Ishikawa (cell line): ENCODE data around the gene HMGN5.

ENCODE experiments used
- CEBPB ChIP-seq: IDR thresholded peaks from 2 replicates; pipeline ENCODE4 v1.6.1; 2012
- CREB1 ChIP-seq: IDR thresholded peaks from 2 replicates; pipeline ENCODE4 v1.6.1; 2012; ENCODE audit warnings: low read depth
- EGR1 ChIP-seq: IDR thresholded peaks from 2 replicates; pipeline ENCODE4 v1.6.1; 2012
- EP300 ChIP-seq: IDR thresholded peaks from 2 replicates; pipeline ENCODE4 v1.6.1; 2012; ENCODE audit warnings: borderline replicate concordance
- FOXM1 ChIP-seq: IDR thresholded peaks from 2 replicates; pipeline ENCODE4 v1.6.1; 2012; ENCODE audit warnings: low read depth, borderline replicate concordance
- NFIC ChIP-seq: IDR thresholded peaks from 2 replicates; pipeline ENCODE4 v1.6.1; 2012
- RAD21 ChIP-seq: IDR thresholded peaks from 2 replicates; pipeline ENCODE4 v1.6.1; 2012; ENCODE audit warnings: low read depth
- TAF1 ChIP-seq: IDR thresholded peaks from 2 replicates; pipeline ENCODE4 v1.6.1; 2012; ENCODE audit warnings: low read depth, mild to moderate bottlenecking
- TCF12 ChIP-seq: IDR thresholded peaks from 2 replicates; pipeline ENCODE4 v1.6.1; 2012; ENCODE audit warnings: low read depth
- TEAD4 ChIP-seq: IDR thresholded peaks from 2 replicates; pipeline ENCODE4 v1.6.1; 2012
- YY1 ChIP-seq: IDR thresholded peaks from 2 replicates; pipeline ENCODE4 v1.6.1; 2012; ENCODE audit warnings: low read depth
- ZBTB7A ChIP-seq: IDR thresholded peaks from 2 replicates; pipeline ENCODE4 v1.6.1; 2012; ENCODE audit warnings: low read depth
- TF ChIP-seq, protein P1 (sequence below): IDR thresholded peaks from 2 replicates; pipeline ENCODE4 v1.6.1; 2012
- TF ChIP-seq, protein P2 (sequence below): IDR thresholded peaks from 2 replicates; pipeline ENCODE4 v1.6.1; 2012
- TF ChIP-seq, protein P3 (sequence below): IDR thresholded peaks from 2 replicates; pipeline ENCODE4 v1.6.1; 2012; ENCODE audit warnings: low read depth, mild to moderate bottlenecking

HMGN5 gene

DNA sequence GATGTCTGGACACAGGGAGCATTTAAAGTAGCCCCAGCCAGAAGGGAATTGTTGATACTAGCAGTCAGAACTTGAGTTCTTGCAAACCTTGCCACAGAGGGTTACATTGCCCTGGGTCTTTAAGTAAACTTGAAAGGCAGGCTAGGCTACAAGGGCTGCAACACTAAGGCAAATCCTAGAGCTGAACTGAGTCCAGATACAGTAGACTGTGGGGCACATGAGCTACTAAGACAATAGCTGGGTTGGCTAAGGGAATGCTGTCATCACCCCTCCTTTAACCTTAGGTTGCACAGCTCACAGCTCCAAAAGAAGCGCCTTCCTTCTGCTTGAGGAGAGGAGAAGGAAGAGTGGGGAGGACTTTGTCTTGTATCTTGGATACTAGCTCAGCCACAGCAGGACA, 35.8 kb upstream of the HMGN5 start:
- no peak for TF ChIP-seq FOXM1
- TF ChIP-seq TAF1, result no peak
- TF ChIP-seq ZBTB7A, result no peak
- TF ChIP-seq, protein P1, sequence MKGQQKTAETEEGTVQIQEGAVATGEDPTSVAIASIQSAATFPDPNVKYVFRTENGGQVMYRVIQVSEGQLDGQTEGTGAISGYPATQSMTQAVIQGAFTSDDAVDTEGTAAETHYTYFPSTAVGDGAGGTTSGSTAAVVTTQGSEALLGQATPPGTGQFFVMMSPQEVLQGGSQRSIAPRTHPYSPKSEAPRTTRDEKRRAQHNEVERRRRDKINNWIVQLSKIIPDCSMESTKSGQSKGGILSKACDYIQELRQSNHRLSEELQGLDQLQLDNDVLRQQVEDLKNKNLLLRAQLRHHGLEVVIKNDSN, result no peak
- no peak for TF ChIP-seq CEBPB
- TF ChIP-seq RAD21, result no peak
- no peak for TF ChIP-seq CREB1
- TF ChIP-seq, protein P2, sequence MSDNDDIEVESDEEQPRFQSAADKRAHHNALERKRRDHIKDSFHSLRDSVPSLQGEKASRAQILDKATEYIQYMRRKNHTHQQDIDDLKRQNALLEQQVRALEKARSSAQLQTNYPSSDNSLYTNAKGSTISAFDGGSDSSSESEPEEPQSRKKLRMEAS, result no peak
- TF ChIP-seq EP300, result no peak
- no peak for TF ChIP-seq YY1
- no peak for TF ChIP-seq TCF12
- TF ChIP-seq, protein P3, sequence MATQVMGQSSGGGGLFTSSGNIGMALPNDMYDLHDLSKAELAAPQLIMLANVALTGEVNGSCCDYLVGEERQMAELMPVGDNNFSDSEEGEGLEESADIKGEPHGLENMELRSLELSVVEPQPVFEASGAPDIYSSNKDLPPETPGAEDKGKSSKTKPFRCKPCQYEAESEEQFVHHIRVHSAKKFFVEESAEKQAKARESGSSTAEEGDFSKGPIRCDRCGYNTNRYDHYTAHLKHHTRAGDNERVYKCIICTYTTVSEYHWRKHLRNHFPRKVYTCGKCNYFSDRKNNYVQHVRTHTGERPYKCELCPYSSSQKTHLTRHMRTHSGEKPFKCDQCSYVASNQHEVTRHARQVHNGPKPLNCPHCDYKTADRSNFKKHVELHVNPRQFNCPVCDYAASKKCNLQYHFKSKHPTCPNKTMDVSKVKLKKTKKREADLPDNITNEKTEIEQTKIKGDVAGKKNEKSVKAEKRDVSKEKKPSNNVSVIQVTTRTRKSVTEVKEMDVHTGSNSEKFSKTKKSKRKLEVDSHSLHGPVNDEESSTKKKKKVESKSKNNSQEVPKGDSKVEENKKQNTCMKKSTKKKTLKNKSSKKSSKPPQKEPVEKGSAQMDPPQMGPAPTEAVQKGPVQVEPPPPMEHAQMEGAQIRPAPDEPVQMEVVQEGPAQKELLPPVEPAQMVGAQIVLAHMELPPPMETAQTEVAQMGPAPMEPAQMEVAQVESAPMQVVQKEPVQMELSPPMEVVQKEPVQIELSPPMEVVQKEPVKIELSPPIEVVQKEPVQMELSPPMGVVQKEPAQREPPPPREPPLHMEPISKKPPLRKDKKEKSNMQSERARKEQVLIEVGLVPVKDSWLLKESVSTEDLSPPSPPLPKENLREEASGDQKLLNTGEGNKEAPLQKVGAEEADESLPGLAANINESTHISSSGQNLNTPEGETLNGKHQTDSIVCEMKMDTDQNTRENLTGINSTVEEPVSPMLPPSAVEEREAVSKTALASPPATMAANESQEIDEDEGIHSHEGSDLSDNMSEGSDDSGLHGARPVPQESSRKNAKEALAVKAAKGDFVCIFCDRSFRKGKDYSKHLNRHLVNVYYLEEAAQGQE, result no peak
- TF ChIP-seq TEAD4, result no peak
- TF ChIP-seq NFIC, result no peak
- TF ChIP-seq EGR1, result no peak

DNA sequence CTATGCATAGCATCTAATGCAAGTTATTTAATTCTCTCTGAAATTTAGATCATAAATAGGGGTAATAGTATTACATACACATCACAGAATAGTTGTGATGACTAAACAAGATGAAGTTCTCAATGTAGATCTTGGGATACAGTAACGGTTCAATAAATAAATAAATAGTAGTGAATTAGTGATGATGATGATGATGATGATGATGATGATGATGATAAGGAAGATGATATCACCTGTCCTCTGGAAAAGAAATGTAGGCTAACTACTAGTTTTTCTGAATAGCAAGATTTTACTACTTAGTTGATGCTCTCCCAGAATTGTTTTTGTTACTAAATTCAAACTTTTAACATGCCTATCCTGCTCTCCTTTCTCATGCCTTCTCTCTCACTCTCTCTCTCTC, 30.5 kb upstream of the HMGN5 start:
- TF ChIP-seq TAF1, result no peak
- no peak for TF ChIP-seq EP300
- TF ChIP-seq NFIC, result no peak
- no peak for TF ChIP-seq TCF12
- no peak for TF ChIP-seq FOXM1
- no peak for TF ChIP-seq CEBPB
- TF ChIP-seq EGR1, result no peak
- no peak for TF ChIP-seq RAD21
- TF ChIP-seq, protein P2, result no peak
- TF ChIP-seq, protein P3, result no peak
- TF ChIP-seq, protein P1, result no peak
- no peak for TF ChIP-seq TEAD4
- no peak for TF ChIP-seq ZBTB7A
- no peak for TF ChIP-seq CREB1

DNA sequence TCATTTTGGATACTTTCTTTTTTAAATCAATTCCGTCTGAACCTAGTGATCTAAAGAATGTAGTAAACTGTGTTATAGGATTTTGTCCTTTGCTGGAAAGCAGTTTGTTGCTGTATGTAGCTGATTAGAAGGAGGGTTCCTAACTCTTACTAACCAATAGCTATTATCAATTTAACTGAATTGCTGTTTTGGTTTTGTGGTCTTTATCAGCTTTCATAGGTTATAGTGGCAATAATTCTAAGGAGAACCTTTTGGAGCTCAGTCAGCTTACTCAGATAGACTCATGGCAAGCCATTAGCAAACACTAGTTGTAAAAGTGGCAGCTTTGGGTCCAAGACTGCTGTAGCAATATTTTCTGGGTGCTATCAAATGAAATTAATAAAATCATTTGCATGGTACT, 29.8 kb upstream of the HMGN5 start:
- TF ChIP-seq, protein P1, result no peak
- no peak for TF ChIP-seq TCF12
- no peak for TF ChIP-seq NFIC
- TF ChIP-seq TEAD4, result no peak
- TF ChIP-seq RAD21, result no peak

DNA sequence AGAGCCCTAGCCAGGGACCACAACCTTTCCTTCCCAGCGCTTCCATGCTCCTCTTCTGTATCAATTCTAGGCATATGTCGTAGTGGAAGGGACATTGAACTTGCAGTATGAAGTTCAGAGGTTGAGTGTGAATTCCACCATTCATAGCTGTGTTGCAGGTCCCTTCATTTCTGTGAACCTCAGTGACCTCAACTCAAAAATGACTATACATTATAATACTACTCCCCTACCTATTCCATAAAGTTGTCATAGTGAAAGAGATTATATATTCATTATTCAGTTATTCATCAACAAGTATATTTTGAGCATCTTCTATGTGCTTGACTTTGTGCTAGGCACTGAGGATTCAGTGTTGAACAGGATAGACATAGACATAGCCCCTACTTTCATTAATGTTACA, 28.2 kb upstream of the HMGN5 start:
- TF ChIP-seq EP300, result no peak
- TF ChIP-seq TCF12, result no peak
- TF ChIP-seq, protein P2, result no peak
- no peak for TF ChIP-seq YY1
- no peak for TF ChIP-seq RAD21
- TF ChIP-seq EGR1, result no peak
- no peak for TF ChIP-seq FOXM1
- TF ChIP-seq CEBPB, result no peak
- TF ChIP-seq, protein P1, result no peak
- TF ChIP-seq, protein P3, result no peak
- no peak for TF ChIP-seq TAF1
- no peak for TF ChIP-seq CREB1
- no peak for TF ChIP-seq ZBTB7A
- TF ChIP-seq TEAD4, result no peak
